Kidney epithelial cell (primary cell): ENCODE data around the gene PRADC1. TPM values are rescaled to one million over a fixed set of nuclear protein-coding genes. Genes with fewer than 3 reads are reported as not detected.

Source experiments
- DNase-seq: peaks from one replicate; pipeline ENCODE4 v3.0.0-alpha.2; 2010; ENCODE audit warnings: low read depth
- H3K27me3 ChIP-seq: 2 replicates; pipeline ENCODE4 v1.6.0; 2011; ENCODE audit warnings: low read length; ENCODE audit not compliant: control insufficient read depth, insufficient read depth
- H3K36me3 ChIP-seq: 2 replicates; pipeline ENCODE4 v1.5.1; 2011; ENCODE audit warnings: low read length; ENCODE audit not compliant: control insufficient read depth, insufficient read depth
- H3K4me3 ChIP-seq: 2 replicates; pipeline ENCODE4 v1.5.1; 2011; ENCODE audit warnings: low read depth, mild to moderate bottlenecking, control low read depth, low read length
- total RNA-seq: library from RNA; depleted of rRNA; stranded (reverse); fragments of >200 nt; gene quantifications from 2 replicates; pipeline ENCODE4 v1.2.3, GENCODE V29; 2015
- TF ChIP-seq, protein P1 (sequence below): IDR thresholded peaks from 2 replicates; pipeline ENCODE4 v1.5.1; 2011; ENCODE audit warnings: mild to moderate bottlenecking, moderate library complexity, low read length, control low read depth, inconsistent platforms; ENCODE audit not compliant: insufficient read depth, poor library complexity, severe bottlenecking

The PRADC1 gene
- total RNA-seq: 6.6 and 7.8 TPM in 2 replicates

DNA sequence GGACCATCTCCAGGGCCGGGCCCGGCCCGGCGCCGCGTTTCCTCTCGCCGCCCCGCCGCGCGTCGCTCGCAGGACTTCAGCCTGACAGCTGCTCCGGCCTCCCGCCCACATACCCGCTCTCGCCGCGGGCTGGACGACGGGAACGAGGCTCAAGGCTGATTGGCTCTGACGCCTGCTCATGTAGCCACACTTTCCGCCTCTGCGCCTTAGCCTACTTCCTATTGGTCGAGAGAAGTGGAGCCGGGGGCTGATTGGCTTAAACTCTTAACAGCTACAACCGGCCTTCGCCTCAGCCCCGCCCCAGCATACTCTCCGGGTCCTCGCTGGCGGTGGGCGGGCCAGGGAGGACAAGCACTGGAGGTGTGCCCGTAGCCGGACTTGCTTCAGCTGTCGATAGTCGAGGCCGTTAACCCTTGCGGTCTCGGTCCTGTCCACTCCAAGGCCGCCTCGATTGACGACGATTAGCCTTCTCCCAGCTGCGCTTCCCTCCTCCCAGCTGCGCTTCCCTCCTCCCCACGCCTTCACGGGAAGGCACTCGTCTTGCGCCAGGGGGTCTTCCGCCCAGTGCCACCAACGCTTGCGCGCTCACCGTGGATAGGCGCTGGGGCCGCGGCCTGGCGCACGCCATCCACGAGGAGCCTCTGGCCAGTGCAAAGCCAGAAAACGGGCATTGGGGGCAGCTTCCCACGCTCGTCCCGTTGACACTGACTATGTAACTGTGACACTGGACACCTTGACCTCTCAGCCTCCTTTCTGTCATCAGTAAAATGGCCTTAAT is at the start of gene PRADC1:
PRADC1 (minus strand) TSS at position 86 of the 778 bp plus-strand sequence; CDS start at position 7, 79 bp downstream.
- no peaks in the 10 kb centered on the region for H3K27me3 ChIP-seq
- peak within 1 kb of the TSS; percentile 94 for H3K4me3 ChIP-seq
- TF ChIP-seq, protein P1, sequence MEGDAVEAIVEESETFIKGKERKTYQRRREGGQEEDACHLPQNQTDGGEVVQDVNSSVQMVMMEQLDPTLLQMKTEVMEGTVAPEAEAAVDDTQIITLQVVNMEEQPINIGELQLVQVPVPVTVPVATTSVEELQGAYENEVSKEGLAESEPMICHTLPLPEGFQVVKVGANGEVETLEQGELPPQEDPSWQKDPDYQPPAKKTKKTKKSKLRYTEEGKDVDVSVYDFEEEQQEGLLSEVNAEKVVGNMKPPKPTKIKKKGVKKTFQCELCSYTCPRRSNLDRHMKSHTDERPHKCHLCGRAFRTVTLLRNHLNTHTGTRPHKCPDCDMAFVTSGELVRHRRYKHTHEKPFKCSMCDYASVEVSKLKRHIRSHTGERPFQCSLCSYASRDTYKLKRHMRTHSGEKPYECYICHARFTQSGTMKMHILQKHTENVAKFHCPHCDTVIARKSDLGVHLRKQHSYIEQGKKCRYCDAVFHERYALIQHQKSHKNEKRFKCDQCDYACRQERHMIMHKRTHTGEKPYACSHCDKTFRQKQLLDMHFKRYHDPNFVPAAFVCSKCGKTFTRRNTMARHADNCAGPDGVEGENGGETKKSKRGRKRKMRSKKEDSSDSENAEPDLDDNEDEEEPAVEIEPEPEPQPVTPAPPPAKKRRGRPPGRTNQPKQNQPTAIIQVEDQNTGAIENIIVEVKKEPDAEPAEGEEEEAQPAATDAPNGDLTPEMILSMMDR: no peak
- no peaks in the 10 kb centered on the region for H3K36me3 ChIP-seq
- DNase-seq: peak; percentile 99

DNA sequence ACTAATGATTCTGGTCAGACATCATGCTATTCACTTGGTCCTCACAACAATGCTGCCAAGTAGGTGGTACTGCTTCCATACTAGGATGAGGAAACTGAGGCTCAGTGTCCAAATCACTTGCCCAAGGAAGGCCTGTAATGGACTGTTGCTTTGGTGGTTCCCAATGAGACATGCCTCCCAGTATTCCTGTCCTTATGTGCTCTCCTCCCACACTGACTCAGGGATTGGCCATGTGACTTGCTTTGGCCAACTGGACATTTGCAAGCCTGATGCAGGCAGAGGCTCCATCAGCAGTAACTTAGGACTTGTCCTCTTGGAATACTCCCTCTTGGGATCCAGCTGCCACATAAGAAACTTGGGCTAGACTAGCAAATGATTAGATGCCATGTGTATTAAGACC is 48.2 kb upstream of the PRADC1 start:
- DNase-seq: no peak
- H3K36me3 ChIP-seq: no peaks in the 10 kb centered on the region
- TF ChIP-seq, protein P1: no peak
- no peak overlapping the region for H3K4me3 ChIP-seq
- peaks cover 9% of the 10 kb centered on the region for H3K27me3 ChIP-seq

DNA sequence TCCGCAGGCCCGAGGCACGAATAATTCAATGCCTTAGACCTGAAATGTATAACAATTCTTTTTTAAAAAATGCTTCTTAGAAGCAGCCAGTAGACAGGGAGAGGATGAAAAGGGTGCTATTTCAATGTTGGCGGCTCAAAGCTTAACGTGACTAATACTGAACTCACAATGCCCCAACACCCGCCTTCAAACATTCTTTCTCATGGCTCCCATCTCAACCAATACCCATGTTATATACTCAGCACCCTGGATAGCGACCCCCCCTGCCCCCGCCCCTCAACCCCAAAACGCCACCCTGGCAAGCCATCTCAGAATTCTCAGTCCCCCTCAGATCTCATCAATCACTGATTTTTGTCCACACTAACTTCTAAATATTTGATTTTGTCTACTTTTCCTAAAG is 46.8 kb upstream of the PRADC1 start:
- DNase-seq: no peak
- Histone ChIP-seq H3K4me3 (no peak overlapping the region), H3K27me3 (peaks cover 6% of the 10 kb centered on the region), H3K36me3 (no peaks in the 10 kb centered on the region)
- TF ChIP-seq, protein P1: no peak

DNA sequence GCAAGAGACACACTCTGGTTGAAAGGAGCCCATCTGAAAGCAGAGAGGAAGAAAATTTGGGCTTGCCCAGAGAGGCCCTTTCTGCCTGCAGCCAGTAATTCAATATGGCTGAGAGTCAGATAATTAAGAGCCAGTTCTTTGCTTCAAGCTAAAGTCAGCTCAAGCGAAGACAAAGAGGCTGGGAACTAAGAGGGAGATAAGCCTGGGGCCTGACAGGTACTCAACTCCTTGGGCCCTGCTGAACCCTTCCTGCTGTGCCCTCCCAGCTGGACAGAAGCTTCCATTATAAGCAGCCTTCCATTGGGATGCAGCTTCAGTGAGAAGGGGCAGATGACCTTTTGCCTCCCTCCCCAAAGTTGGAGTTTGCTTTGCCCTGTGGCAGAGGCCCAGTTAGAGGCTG is 39.2 kb upstream of the PRADC1 start:
- DNase-seq: no peak
- peaks cover 6% of the 10 kb centered on the region for H3K27me3 ChIP-seq
- TF ChIP-seq, protein P1: no peak
- no peaks in the 10 kb centered on the region for H3K36me3 ChIP-seq
- H3K4me3 ChIP-seq: no peak overlapping the region

DNA sequence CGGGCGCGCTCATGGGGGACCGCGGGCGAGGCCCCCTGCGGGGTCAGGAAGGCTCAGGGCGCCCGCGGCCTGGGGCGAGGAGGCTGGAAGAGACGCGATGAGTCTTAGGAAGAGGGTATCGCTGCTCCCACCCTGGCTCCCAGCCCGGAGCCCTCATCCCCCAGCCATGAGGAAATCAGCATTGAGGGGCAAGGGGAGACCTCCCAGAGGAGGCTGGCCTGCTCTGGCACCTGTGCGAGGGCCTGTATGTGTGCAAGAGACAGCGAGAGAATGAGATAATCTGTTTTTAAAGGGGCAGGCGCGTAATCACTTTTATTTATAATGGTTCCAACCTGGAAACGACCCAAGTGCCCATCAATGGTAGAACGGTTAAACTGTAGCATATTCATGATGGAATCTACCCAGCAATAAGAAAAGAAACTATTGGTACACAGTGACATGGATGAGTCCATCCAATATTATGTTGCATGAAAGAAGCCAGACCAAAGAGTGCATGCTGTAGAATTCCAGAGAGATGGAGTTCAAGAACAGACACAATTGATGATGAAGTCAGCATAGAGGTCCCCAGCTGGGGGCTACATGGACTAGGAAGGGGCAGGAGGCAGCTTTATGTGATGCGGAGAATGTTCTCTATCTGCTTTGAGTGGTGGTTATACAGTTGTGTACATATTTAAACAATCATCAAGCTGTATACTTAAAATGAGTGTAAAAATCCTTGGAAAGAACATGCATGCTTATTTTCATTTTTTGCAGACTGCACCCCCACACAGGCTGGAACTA is 36.8 kb upstream of the PRADC1 start:
- DNase-seq: no peak
- peaks cover 6% of the 10 kb centered on the region for H3K27me3 ChIP-seq
- H3K4me3 ChIP-seq: peak overlapping the region; percentile 13
- TF ChIP-seq, protein P1: no peak
- no peaks in the 10 kb centered on the region for H3K36me3 ChIP-seq
